Neural progenitor cell (in vitro differentiated cells): Measurements from ENCODE around the gene ZNF429. TPM values are rescaled to one million over a fixed set of nuclear protein-coding genes. Genes with fewer than 3 reads are reported as not detected.

Experiments
- DNase-seq: peaks from one replicate; pipeline ENCODE4 v3.0.0-alpha.2; 2016; ENCODE audit warnings: low spot score
- H2AFZ ChIP-seq: fragments of 200-600 bp; sonication (generic); replicated peaks from 2 replicates; pipeline ENCODE4 v1.6.1; 2016; ENCODE audit warnings: antibody characterized with exemption
- H3F3A ChIP-seq: fragments of 200-600 bp; sonication (generic); 2 replicates; pipeline ENCODE4 v1.6.1; 2016; ENCODE audit warnings: antibody characterized with exemption, low read depth
- H3K27ac ChIP-seq: fragments of 200-600 bp; sonication (generic); 2 replicates; pipeline ENCODE4 v1.5.1; 2016; ENCODE audit warnings: mild to moderate bottlenecking
- H3K27me3 ChIP-seq: fragments of 200-600 bp; sonication (generic); 2 replicates; pipeline ENCODE4 v1.6.1; 2016; ENCODE audit warnings: mild to moderate bottlenecking, moderate library complexity
- H3K36me3 ChIP-seq: fragments of 200-600 bp; sonication (generic); 2 replicates; pipeline ENCODE4 v1.5.1; 2016
- H3K4me1 ChIP-seq: fragments of 200-600 bp; sonication (generic); 2 replicates; pipeline ENCODE4 v1.6.1; 2016; ENCODE audit warnings: mixed run types
- H3K4me2 ChIP-seq: fragments of 200-600 bp; sonication (generic); 2 replicates; pipeline ENCODE4 v1.6.1; 2016
- H3K4me3 ChIP-seq: fragments of 200-600 bp; sonication (generic); 2 replicates; pipeline ENCODE4 v1.5.1; 2016
- H3K79me2 ChIP-seq: fragments of 200-600 bp; sonication (generic); 2 replicates; pipeline ENCODE4 v1.6.1; 2016; ENCODE audit warnings: low read depth
- H3K9ac ChIP-seq: fragments of 200-600 bp; sonication (generic); 2 replicates; pipeline ENCODE4 v1.6.1; 2016
- H3K9me3 ChIP-seq: fragments of 200-600 bp; sonication (generic); 2 replicates; pipeline ENCODE4 v1.5.1; 2016; ENCODE audit warnings: low read depth
- H4K20me1 ChIP-seq: fragments of 200-600 bp; sonication (generic); 2 replicates; pipeline ENCODE4 v1.6.1; 2016; ENCODE audit warnings: low read depth
- H3K27ac Mint-ChIP-seq: 3 replicates; pipeline ENCODE4 v1.8.0; 2021; ENCODE audit warnings: mixed read lengths
- H3K27me3 Mint-ChIP-seq: 2 replicates; pipeline ENCODE4 v1.8.0; 2022; ENCODE audit warnings: low read depth, mild to moderate bottlenecking, inconsistent platforms, moderate library complexity, mixed read lengths; ENCODE audit not compliant: insufficient read depth
- H3K36me3 Mint-ChIP-seq: 3 replicates; pipeline ENCODE4 v1.8.0; 2021; ENCODE audit warnings: mixed read lengths
- H3K4me1 Mint-ChIP-seq: 3 replicates; pipeline ENCODE4 v1.8.0; 2021; ENCODE audit warnings: mixed read lengths
- H3K4me3 Mint-ChIP-seq: 3 replicates; pipeline ENCODE4 v1.8.0; 2021; ENCODE audit warnings: mild to moderate bottlenecking, moderate library complexity, mixed read lengths
- H3K9me3 Mint-ChIP-seq: 3 replicates; pipeline ENCODE4 v1.8.0; 2020; ENCODE audit warnings: mixed read lengths
- EZH2 ChIP-seq: fragments of 200-600 bp; sonication (generic); IDR thresholded peaks from 2 replicates; pipeline ENCODE4 v1.6.1; 2017; ENCODE audit warnings: antibody characterized with exemption, mild to moderate bottlenecking, moderate library complexity
- EZH2phosphoT487 ChIP-seq: fragments of 200-600 bp; sonication (generic); IDR thresholded peaks from 2 replicates; pipeline ENCODE4 v1.6.1; 2017; ENCODE audit warnings: antibody characterized with exemption
- total RNA-seq: library from RNA; depleted of rRNA; stranded (reverse); fragments of >200 nt; gene quantifications from 2 replicates; pipeline ENCODE4 v1.2.3, GENCODE V29; 2015; ENCODE audit warnings: low replicate concordance
- TF ChIP-seq, protein P1 (sequence below): fragments of 200-600 bp; sonication (generic); IDR thresholded peaks from 2 replicates; pipeline ENCODE4 v1.5.1; 2017; ENCODE audit warnings: antibody characterized with exemption, mild to moderate bottlenecking

Gene ZNF429
- total RNA-seq, 1 donor from 2014 or later = 29.4 TPM

GRCh38 chr19:21483589-21484170, 21.7 kb upstream of the ZNF429 start:
- H4K20me1 ChIP-seq = no peaks in the 10 kb centered on the region
- TF ChIP-seq, protein P1, sequence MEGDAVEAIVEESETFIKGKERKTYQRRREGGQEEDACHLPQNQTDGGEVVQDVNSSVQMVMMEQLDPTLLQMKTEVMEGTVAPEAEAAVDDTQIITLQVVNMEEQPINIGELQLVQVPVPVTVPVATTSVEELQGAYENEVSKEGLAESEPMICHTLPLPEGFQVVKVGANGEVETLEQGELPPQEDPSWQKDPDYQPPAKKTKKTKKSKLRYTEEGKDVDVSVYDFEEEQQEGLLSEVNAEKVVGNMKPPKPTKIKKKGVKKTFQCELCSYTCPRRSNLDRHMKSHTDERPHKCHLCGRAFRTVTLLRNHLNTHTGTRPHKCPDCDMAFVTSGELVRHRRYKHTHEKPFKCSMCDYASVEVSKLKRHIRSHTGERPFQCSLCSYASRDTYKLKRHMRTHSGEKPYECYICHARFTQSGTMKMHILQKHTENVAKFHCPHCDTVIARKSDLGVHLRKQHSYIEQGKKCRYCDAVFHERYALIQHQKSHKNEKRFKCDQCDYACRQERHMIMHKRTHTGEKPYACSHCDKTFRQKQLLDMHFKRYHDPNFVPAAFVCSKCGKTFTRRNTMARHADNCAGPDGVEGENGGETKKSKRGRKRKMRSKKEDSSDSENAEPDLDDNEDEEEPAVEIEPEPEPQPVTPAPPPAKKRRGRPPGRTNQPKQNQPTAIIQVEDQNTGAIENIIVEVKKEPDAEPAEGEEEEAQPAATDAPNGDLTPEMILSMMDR = peak; percentile 58
- no peak for TF ChIP-seq EZH2
- TF ChIP-seq EZH2phosphoT487 = no peak
- Mint-ChIP-seq H3K4me1 (no peaks in the 10 kb centered on the region), H3K27ac (no peak overlapping the region), H3K9me3 (peaks cover 61% of the 10 kb centered on the region), H3K36me3 (peaks cover 6% of the 10 kb centered on the region), H3K4me3 (no peak overlapping the region), H3K27me3 (no peaks in the 10 kb centered on the region)
- H3K9ac ChIP-seq = no peak overlapping the region
- H2AFZ ChIP-seq = no peak overlapping the region
- no peaks in the 10 kb centered on the region for H3K27me3 ChIP-seq
- DNase-seq = peak; percentile 45
- H3K27ac ChIP-seq = no peak overlapping the region
- H3K9me3 ChIP-seq = no peaks in the 10 kb centered on the region
- no peaks in the 10 kb centered on the region for H3K36me3 ChIP-seq
- no peak overlapping the region for H3K4me3 ChIP-seq
- H3F3A ChIP-seq = no peaks in the 10 kb centered on the region
- H3K4me1 ChIP-seq = no peaks in the 10 kb centered on the region
- no peak overlapping the region for H3K4me2 ChIP-seq
- no peaks in the 10 kb centered on the region for H3K79me2 ChIP-seq

DNA sequence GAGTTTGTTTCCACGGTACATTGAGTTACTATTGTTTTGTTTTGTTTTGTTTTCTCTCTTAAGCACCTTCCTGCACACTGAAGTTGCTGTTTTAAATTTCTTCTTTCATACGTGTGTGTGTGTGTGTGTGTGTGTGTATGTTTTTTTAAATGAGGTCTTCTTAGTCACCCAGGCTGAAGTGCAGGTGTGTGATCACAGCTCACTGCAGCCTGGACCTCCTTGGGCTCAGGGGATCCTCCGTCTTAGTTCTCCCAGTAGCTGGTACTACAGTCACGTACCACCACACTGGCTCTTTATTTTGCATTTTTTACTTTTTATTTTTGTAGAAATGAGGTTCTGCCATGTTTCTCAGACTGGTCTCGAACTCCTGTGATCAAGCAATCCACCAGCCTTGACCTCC, 20.8 kb upstream of the ZNF429 start:
- H3F3A ChIP-seq = no peaks in the 10 kb centered on the region
- H3K9me3 ChIP-seq = no peaks in the 10 kb centered on the region
- TF ChIP-seq, protein P1 = no peak
- no peak for TF ChIP-seq EZH2phosphoT487
- no peak for TF ChIP-seq EZH2
- no peaks in the 10 kb centered on the region for H3K36me3 ChIP-seq
- H3K79me2 ChIP-seq = no peaks in the 10 kb centered on the region
- no peak overlapping the region for H2AFZ ChIP-seq
- Mint-ChIP-seq H3K27ac (no peak overlapping the region), H3K27me3 (no peaks in the 10 kb centered on the region), H3K9me3 (peaks cover 60% of the 10 kb centered on the region), H3K4me1 (no peaks in the 10 kb centered on the region), H3K4me3 (no peak overlapping the region), H3K36me3 (peaks cover 6% of the 10 kb centered on the region)
- no peaks in the 10 kb centered on the region for H3K27me3 ChIP-seq
- no peak for DNase-seq
- no peak overlapping the region for H3K4me3 ChIP-seq
- H3K9ac ChIP-seq = no peak overlapping the region
- H3K4me2 ChIP-seq = no peak overlapping the region
- H3K4me1 ChIP-seq = no peaks in the 10 kb centered on the region
- no peak overlapping the region for H3K27ac ChIP-seq
- H4K20me1 ChIP-seq = no peaks in the 10 kb centered on the region

DNA sequence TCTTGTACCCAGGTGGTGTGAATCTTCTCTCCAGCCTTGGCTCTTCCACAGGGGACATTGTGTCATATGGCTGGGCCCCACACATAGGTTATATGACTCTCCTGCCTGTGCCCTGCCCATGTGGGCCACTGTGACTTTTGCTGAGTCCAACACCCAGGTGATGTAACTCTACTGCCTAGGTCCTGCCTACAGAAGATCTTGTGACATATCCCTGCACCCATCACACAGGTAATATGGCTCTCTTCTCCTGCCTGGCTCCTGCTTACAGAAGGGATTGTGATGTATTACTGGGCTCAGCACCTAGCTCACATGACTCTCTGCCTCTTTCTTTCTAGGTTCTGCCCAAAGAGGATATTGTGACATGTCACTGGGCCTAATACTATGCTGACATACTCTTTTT, 19.5 kb upstream of the ZNF429 start:
- no peak for TF ChIP-seq EZH2phosphoT487
- no peak for TF ChIP-seq EZH2
- TF ChIP-seq, protein P1 = no peak
- Mint-ChIP-seq H3K9me3 (peaks cover 65% of the 10 kb centered on the region), H3K36me3 (peaks cover 9% of the 10 kb centered on the region), H3K4me3 (no peak overlapping the region), H3K27ac (no peak overlapping the region), H3K4me1 (no peaks in the 10 kb centered on the region), H3K27me3 (no peaks in the 10 kb centered on the region)
- H3K9me3 ChIP-seq = no peaks in the 10 kb centered on the region
- H3K79me2 ChIP-seq = no peaks in the 10 kb centered on the region
- H3F3A ChIP-seq = no peaks in the 10 kb centered on the region
- no peak overlapping the region for H3K4me3 ChIP-seq
- no peak overlapping the region for H3K9ac ChIP-seq
- no peaks in the 10 kb centered on the region for H3K4me1 ChIP-seq
- no peaks in the 10 kb centered on the region for H3K36me3 ChIP-seq
- no peaks in the 10 kb centered on the region for H3K27me3 ChIP-seq
- H2AFZ ChIP-seq = no peak overlapping the region
- H3K27ac ChIP-seq = no peak overlapping the region
- no peaks in the 10 kb centered on the region for H4K20me1 ChIP-seq
- no peak for DNase-seq
- no peak overlapping the region for H3K4me2 ChIP-seq
